Measurements from ENCODE around the gene SH3PXD2A.
"Not testable (repeated sequence)": the region's sequence is repeated elsewhere in the genome, so short reads cannot be mapped to it uniquely, and the experiment has no call there.

Gene SH3PXD2A

DNA sequence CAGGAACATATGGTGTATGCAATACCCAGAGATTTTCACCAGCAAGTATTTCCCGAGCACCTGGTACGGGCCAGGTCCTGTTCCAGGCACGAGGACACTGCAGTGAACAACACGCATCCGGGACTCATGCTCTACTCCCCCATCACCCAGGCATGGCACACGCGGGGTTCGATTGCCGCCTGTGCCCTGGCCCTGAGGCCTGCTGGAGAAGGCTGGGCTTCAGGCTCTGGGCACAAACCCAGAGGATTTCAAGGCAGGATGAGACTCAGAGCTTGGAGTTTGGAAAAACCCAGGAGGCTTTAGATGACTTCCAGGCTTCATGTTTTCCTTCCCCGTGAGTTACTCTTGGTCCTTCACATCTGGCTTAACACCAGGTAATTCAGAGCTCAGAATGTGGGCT lies 218.4 kb downstream of the SH3PXD2A start:
- H3K36me3 ChIP-seq (ENCODE audit: control insufficient read depth, insufficient read depth, low read length) = no peaks in the 10 kb centered on the region

DNA sequence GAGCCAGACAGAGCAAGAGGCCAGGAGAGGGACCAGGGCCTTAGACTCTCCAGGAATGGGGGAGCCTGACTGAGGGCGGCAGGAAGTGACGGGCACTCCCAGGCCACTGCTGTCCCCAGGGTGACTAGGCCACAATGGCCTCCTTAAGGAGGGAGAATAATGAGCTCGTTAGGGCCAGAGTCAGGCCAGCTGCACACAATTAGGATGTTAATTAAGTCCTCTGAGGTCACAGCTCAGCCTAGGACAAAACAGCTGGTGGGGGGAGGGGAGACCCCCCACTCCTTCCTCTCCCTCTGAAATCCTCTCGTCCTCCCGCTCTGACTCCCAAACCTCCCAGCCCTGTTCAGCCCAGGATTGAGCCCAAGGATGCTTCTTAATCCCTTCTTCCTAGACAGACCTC lies 218.9 kb downstream of the SH3PXD2A start:
- H3K4me3 ChIP-seq (ENCODE audit: low read depth, low read length) = no peak overlapping the region
- H3K27ac ChIP-seq (ENCODE audit: low read depth, low read length) = no peak overlapping the region
- no peaks in the 10 kb centered on the region for H3K36me3 ChIP-seq (ENCODE audit: control insufficient read depth, insufficient read depth, low read length)
- H3K9ac ChIP-seq (ENCODE audit: low read length) = peak overlapping the region; percentile 24
- no peaks in the 10 kb centered on the region for H3K27me3 ChIP-seq (ENCODE audit: control insufficient read depth, insufficient read depth, low read length)
- H3K9me3 ChIP-seq (ENCODE audit: control insufficient read depth, insufficient read depth, low read depth, low read length) = no peaks in the 10 kb centered on the region
- H3K4me1 ChIP-seq (ENCODE audit: control insufficient read depth, insufficient read depth, low read length) = peaks cover 39% of the 10 kb centered on the region

More for the DNA sequence above, 218.4 kb downstream of the SH3PXD2A start:
- Histone ChIP-seq H3K4me1 (ENCODE audit: control insufficient read depth, insufficient read depth, low read length) (peaks cover 39% of the 10 kb centered on the region), H3K27me3 (ENCODE audit: control insufficient read depth, insufficient read depth, low read length) (no peaks in the 10 kb centered on the region), H3K9me3 (ENCODE audit: control insufficient read depth, insufficient read depth, low read depth, low read length) (no peaks in the 10 kb centered on the region), H3K4me3 (ENCODE audit: low read depth, low read length) (no peak overlapping the region), H3K9ac (ENCODE audit: low read length) (peak overlapping the region; percentile 21), H3K27ac (ENCODE audit: low read depth, low read length) (no peak overlapping the region)

DNA sequence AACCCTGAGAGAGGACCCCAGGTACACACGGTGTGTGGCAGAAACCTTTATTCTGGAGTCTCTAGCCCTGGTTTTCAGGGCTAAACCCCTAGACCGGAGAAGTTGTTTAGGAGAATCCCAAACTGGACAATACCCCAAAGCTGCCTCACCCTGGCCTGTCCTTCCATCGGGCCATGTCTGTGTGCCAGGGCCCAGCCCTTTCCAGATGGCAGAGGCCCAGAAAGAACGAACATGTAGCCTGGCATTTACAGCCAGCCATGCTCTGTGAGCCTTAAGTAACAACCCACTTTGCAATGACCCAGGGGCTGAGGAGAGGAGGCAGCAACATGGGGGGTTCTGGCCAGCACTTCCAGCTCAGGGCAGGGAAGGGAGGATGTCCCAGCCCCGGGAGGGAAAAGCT lies 219.8 kb downstream of the SH3PXD2A start:
- Histone ChIP-seq H3K27me3 (ENCODE audit: control insufficient read depth, insufficient read depth, low read length) (no peaks in the 10 kb centered on the region), H3K9ac (ENCODE audit: low read length) (no peak overlapping the region), H3K36me3 (ENCODE audit: control insufficient read depth, insufficient read depth, low read length) (no peaks in the 10 kb centered on the region), H3K9me3 (ENCODE audit: control insufficient read depth, insufficient read depth, low read depth, low read length) (no peaks in the 10 kb centered on the region), H3K4me3 (ENCODE audit: low read depth, low read length) (no peak overlapping the region), H3K4me1 (ENCODE audit: control insufficient read depth, insufficient read depth, low read length) (peaks cover 39% of the 10 kb centered on the region), H3K27ac (ENCODE audit: low read depth, low read length) (no peak overlapping the region)

DNA sequence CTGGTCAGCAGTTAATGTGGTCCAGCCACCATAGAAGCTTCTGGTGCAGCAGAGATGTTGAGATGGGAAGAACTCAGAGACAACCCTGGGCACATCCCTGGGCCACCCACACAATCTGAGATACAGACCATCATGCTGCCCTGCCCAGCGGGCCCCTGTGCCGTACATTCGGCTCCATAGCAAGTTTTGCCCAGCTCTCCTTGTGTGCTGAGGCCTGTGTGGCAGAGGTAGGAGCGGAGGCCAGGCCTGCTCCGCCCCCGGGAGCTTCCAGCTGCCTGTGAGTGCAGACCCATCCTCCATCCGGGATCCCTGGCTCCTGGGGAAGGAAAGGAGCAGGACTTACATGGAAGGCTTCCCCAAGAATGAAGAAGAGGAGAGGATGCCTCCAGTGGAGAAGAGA lies 221.5 kb downstream of the SH3PXD2A start:
- Histone ChIP-seq H3K27ac (ENCODE audit: low read depth, low read length) (no peak overlapping the region), H3K9ac (ENCODE audit: low read length) (no peak overlapping the region), H3K9me3 (ENCODE audit: control insufficient read depth, insufficient read depth, low read depth, low read length) (no peaks in the 10 kb centered on the region), H3K4me1 (ENCODE audit: control insufficient read depth, insufficient read depth, low read length) (peaks cover 38% of the 10 kb centered on the region), H3K4me3 (ENCODE audit: low read depth, low read length) (no peak overlapping the region), H3K36me3 (ENCODE audit: control insufficient read depth, insufficient read depth, low read length) (no peaks in the 10 kb centered on the region), H3K27me3 (ENCODE audit: control insufficient read depth, insufficient read depth, low read length) (no peaks in the 10 kb centered on the region)

DNA sequence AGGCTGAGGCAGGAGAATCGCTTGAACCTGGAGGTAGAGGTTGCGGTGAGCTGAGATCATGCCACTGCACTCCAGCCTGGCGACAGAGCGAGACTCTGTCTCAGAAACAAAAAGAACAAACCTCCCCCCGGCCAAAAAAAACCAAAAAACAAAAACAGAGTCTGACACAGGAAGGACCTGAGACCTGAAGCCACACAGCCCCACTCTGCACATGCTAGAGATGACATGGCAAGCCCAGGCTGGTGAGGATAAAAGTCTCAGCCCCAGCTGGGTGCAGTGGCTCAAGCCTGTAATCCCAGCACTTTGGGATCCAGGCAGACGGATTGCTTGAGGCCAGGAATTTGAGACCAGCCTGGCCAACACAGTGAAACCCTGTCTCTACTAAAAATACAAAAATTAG lies 222.5 kb downstream of the SH3PXD2A start:
- not testable (repeated sequence) for H3K27ac ChIP-seq (ENCODE audit: low read depth, low read length); H3K4me3 ChIP-seq (ENCODE audit: low read depth, low read length); H3K9me3 ChIP-seq (ENCODE audit: control insufficient read depth, insufficient read depth, low read depth, low read length); H3K27me3 ChIP-seq (ENCODE audit: control insufficient read depth, insufficient read depth, low read length); H3K36me3 ChIP-seq (ENCODE audit: control insufficient read depth, insufficient read depth, low read length); H3K9ac ChIP-seq (ENCODE audit: low read length)
- H3K4me1 ChIP-seq (ENCODE audit: control insufficient read depth, insufficient read depth, low read length) = peaks cover 28% of the 10 kb centered on the region

DNA sequence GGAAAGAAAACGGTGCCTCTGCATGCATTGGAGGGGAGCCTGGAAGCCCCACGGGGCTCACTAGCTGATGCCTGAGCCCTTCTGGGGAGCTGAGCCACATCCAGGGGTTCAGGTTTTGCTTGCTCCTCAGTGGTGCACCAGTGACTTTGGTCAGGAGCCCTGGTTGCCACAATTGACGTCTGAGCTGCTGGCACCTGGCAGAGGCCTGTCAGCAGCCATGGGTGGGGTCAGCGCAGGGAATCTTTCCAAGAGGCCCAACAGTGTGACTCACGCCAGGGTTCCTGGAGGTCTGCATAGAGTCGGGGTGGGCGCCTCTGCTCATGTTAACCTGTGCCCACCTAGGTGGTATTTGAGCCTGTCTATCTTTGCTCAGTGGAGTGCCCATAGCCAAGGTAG lies 223.1 kb downstream of the SH3PXD2A start:
- Histone ChIP-seq H3K9me3 (ENCODE audit: control insufficient read depth, insufficient read depth, low read depth, low read length) (no peaks in the 10 kb centered on the region), H3K9ac (ENCODE audit: low read length) (no peak overlapping the region), H3K4me3 (ENCODE audit: low read depth, low read length) (no peak overlapping the region), H3K4me1 (ENCODE audit: control insufficient read depth, insufficient read depth, low read length) (peaks cover 22% of the 10 kb centered on the region), H3K27me3 (ENCODE audit: control insufficient read depth, insufficient read depth, low read length) (no peaks in the 10 kb centered on the region), H3K36me3 (ENCODE audit: control insufficient read depth, insufficient read depth, low read length) (peaks cover 5% of the 10 kb centered on the region; the same call in 1 of the 2 replicates), H3K27ac (ENCODE audit: low read depth, low read length) (no peak overlapping the region)

DNA sequence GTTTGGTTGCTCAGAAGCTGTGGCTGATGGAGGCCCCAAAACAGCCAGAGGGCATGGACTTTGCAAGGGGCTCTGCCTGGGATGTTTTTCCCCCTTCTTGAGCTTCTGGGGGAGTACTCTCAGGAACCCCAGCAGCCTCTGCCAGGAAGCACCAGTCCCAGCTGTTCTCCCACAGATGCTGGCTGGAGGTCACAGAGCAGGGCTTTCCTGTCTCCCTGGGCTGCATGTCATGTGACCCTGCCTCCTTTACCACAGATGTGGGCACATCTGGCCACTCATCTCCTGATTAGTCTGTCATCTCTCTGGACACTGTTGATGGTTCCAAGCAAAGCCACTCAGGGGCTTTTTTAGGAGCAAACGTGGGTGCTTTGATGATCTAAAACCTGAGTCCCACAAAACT lies 225.2 kb downstream of the SH3PXD2A start:
- peaks cover 5% of the 10 kb centered on the region; the same call in 1 of the 2 replicates for H3K4me1 ChIP-seq (ENCODE audit: control insufficient read depth, insufficient read depth, low read length)
- H3K27ac ChIP-seq (ENCODE audit: low read depth, low read length) = no peak overlapping the region
- peaks cover 18% of the 10 kb centered on the region for H3K36me3 ChIP-seq (ENCODE audit: control insufficient read depth, insufficient read depth, low read length)
- no peaks in the 10 kb centered on the region for H3K9me3 ChIP-seq (ENCODE audit: control insufficient read depth, insufficient read depth, low read depth, low read length)
- H3K27me3 ChIP-seq (ENCODE audit: control insufficient read depth, insufficient read depth, low read length) = no peaks in the 10 kb centered on the region
- no peak overlapping the region for H3K4me3 ChIP-seq (ENCODE audit: low read depth, low read length)
- H3K9ac ChIP-seq (ENCODE audit: low read length) = no peak overlapping the region

DNA sequence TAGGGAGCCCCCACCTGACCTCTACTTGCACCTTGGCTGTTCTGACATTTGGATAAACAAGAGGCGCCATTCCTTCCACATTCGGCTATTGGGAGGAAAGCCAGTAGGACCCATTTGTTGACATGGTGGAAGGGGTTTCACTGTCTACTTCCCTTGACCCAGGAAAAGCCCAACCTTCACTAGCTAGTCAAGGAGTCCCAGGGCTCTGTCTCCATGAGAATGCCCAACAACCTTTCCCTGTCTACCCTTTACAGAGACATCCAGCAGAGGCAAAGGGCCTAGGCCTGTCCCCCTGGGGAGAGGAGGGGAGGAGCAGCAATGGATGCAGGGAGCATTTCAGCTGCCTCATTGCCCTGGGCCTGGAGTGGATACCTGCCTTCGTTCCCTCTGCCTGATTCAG lies 225.8 kb downstream of the SH3PXD2A start:
- Histone ChIP-seq H3K9ac (ENCODE audit: low read length) (no peak overlapping the region), H3K4me1 (ENCODE audit: control insufficient read depth, insufficient read depth, low read length) (peaks cover 5% of the 10 kb centered on the region; the same call in 1 of the 2 replicates), H3K27me3 (ENCODE audit: control insufficient read depth, insufficient read depth, low read length) (no peaks in the 10 kb centered on the region), H3K27ac (ENCODE audit: low read depth, low read length) (no peak overlapping the region), H3K4me3 (ENCODE audit: low read depth, low read length) (no peak overlapping the region), H3K36me3 (ENCODE audit: control insufficient read depth, insufficient read depth, low read length) (peaks cover 19% of the 10 kb centered on the region), H3K9me3 (ENCODE audit: control insufficient read depth, insufficient read depth, low read depth, low read length) (no peaks in the 10 kb centered on the region)

DNA sequence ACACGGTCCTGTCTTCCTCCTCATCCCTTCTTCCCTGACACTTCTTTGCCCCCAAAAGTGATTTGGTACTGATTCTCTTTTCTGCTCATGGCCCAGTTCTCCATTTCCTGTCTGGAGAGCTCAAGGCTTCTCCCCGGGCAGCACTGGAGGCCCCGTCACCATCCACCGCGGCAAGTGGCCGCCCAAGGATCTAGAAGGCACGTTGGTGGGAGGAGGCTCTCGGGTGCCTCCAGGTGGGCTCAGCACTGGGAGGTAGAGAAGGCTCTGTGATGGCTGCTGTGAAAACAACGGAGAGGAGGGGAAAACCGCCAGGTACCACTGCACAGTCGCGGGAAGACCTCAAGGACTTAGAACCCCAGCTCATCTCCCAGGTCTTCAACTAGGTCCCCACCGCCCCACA lies 227.5 kb downstream of the SH3PXD2A start:
- Histone ChIP-seq H3K4me3 (ENCODE audit: low read depth, low read length) (no peak overlapping the region), H3K27me3 (ENCODE audit: control insufficient read depth, insufficient read depth, low read length) (no peaks in the 10 kb centered on the region), H3K9me3 (ENCODE audit: control insufficient read depth, insufficient read depth, low read depth, low read length) (no peaks in the 10 kb centered on the region), H3K9ac (ENCODE audit: low read length) (no peak overlapping the region), H3K36me3 (ENCODE audit: control insufficient read depth, insufficient read depth, low read length) (peaks cover 19% of the 10 kb centered on the region), H3K4me1 (ENCODE audit: control insufficient read depth, insufficient read depth, low read length) (no peaks in the 10 kb centered on the region), H3K27ac (ENCODE audit: low read depth, low read length) (no peak overlapping the region)

DNA sequence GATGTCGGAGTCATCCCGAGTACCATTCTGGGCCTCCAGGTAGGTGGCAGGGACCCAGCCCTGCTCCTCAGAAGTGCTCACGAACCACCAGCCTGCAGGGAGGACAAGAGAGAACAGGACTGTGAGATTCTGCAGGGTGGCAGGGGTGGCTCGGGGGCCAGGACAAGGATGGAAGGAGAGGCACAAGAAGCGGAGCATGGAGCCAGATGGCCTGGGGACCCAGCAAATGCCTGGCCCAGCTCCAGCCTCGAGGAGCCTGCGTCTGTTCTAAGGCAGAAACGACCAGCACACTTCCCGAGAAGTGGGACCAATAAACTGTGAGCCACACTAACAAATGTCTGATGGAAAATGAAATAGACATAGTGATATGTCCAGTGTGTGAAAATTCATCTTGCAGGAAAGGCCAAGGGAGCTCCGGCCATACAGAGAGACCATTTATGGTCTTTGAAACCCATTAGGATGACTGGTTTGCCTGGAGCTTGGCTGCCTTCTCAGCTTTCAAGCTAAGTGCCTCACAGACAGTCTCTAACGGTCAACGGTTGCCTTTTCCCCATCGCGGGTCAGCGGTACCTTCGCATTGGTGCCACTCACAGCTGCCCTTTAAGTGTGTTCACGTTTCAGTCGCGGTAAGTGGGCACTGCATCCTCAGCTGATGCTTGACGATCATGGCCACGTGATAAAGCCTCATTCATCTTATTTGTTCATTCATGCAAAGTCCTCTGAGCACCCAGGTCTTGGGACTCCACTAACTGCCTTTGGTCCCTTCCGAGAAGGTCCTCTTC lies 228.1 kb downstream of the SH3PXD2A start:
- Histone ChIP-seq H3K9ac (ENCODE audit: low read length) (no peak overlapping the region), H3K4me1 (ENCODE audit: control insufficient read depth, insufficient read depth, low read length) (no peaks in the 10 kb centered on the region), H3K4me3 (ENCODE audit: low read depth, low read length) (no peak overlapping the region), H3K27me3 (ENCODE audit: control insufficient read depth, insufficient read depth, low read length) (no peaks in the 10 kb centered on the region), H3K9me3 (ENCODE audit: control insufficient read depth, insufficient read depth, low read depth, low read length) (no peaks in the 10 kb centered on the region), H3K27ac (ENCODE audit: low read depth, low read length) (no peak overlapping the region), H3K36me3 (ENCODE audit: control insufficient read depth, insufficient read depth, low read length) (peaks cover 25% of the 10 kb centered on the region)

DNA sequence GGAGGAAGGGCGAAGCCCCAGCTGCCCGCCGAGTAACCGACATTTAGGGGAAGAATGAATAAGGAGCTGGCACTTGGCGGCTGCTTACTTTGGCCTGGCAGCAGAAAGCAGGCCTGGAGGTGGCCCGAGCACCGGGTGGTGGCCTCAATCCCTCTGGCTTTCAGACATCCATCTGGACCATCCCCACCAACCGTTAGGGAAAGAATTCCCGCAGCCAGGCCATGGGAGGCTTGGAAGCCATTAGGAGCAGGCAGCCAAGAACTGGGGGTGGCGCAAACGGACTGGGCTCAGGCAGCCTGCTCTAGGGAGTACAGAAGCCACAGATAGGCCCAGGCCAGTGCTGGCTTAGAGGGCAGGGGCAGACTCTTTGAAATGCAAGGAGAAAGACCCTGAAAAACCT lies 229.2 kb downstream of the SH3PXD2A start:
- no peaks in the 10 kb centered on the region for H3K4me1 ChIP-seq (ENCODE audit: control insufficient read depth, insufficient read depth, low read length)
- H3K27me3 ChIP-seq (ENCODE audit: control insufficient read depth, insufficient read depth, low read length) = no peaks in the 10 kb centered on the region
- no peak overlapping the region for H3K27ac ChIP-seq (ENCODE audit: low read depth, low read length)
- no peak overlapping the region for H3K9ac ChIP-seq (ENCODE audit: low read length)
- H3K9me3 ChIP-seq (ENCODE audit: control insufficient read depth, insufficient read depth, low read depth, low read length) = no peaks in the 10 kb centered on the region
- H3K4me3 ChIP-seq (ENCODE audit: low read depth, low read length) = no peak overlapping the region
- peaks cover 35% of the 10 kb centered on the region for H3K36me3 ChIP-seq (ENCODE audit: control insufficient read depth, insufficient read depth, low read length)
